KMS-11 (cell line): Measurements from ENCODE around the gene FHIT.

Experiments
- H2AFZ ChIP-seq: fragments of 200-600 bp; sonication (generic); 2 replicates; pipeline ENCODE4 v1.6.1; 2016; ENCODE audit warnings: antibody characterized with exemption, mixed run types, low read depth
- H3K27ac ChIP-seq: fragments of 200-600 bp; sonication (generic); 2 replicates; pipeline ENCODE4 v1.6.1; 2016; ENCODE audit warnings: mild to moderate bottlenecking, mixed run types
- H3K27me3 ChIP-seq: fragments of 200-600 bp; sonication (generic); 2 replicates; pipeline ENCODE4 v1.6.1; 2017; ENCODE audit warnings: mild to moderate bottlenecking, low read depth, mixed run types, moderate library complexity; ENCODE audit not compliant: insufficient read depth
- H3K36me3 ChIP-seq: fragments of 200-600 bp; sonication (generic); 2 replicates; pipeline ENCODE4 v1.6.1; 2017; ENCODE audit warnings: mild to moderate bottlenecking, mixed run types; ENCODE audit not compliant: insufficient read depth
- H3K4me1 ChIP-seq: fragments of 200-600 bp; sonication (generic); 2 replicates; pipeline ENCODE4 v1.6.1; 2016; ENCODE audit warnings: mild to moderate bottlenecking, low read depth, mixed run types; ENCODE audit not compliant: poor library complexity, severe bottlenecking
- H3K4me2 ChIP-seq: fragments of 200-600 bp; sonication (generic); 2 replicates; pipeline ENCODE4 v1.7.0; 2016; ENCODE audit warnings: mild to moderate bottlenecking, mixed run types
- H3K4me3 ChIP-seq: fragments of 200-600 bp; sonication (generic); IDR thresholded peaks from 2 replicates; pipeline ENCODE4 v1.6.1; 2017; ENCODE audit warnings: low read depth, low read length, mixed read lengths; ENCODE audit not compliant: insufficient read depth
- H3K79me2 ChIP-seq: fragments of 200-600 bp; sonication (generic); 2 replicates; pipeline ENCODE4 v1.6.1; 2016; ENCODE audit warnings: low read depth, mixed run types; ENCODE audit not compliant: insufficient read depth
- H3K9ac ChIP-seq: fragments of 200-600 bp; sonication (generic); 2 replicates; pipeline ENCODE4 v1.6.1; 2016; ENCODE audit warnings: mild to moderate bottlenecking, mixed run types
- H4K20me1 ChIP-seq: fragments of 200-600 bp; sonication (generic); 2 replicates; pipeline ENCODE4 v1.6.1; 2016; ENCODE audit warnings: mild to moderate bottlenecking, mixed run types; ENCODE audit not compliant: insufficient read depth
- TF ChIP-seq, protein P1 (sequence below): fragments of 200-600 bp; sonication (generic); conservative IDR thresholded peaks from 2 replicates; pipeline ENCODE4 v1.6.1; 2017; ENCODE audit warnings: low read depth, mild to moderate bottlenecking, antibody characterized with exemption, low read length, moderate library complexity, mixed read lengths

The FHIT gene

DNA sequence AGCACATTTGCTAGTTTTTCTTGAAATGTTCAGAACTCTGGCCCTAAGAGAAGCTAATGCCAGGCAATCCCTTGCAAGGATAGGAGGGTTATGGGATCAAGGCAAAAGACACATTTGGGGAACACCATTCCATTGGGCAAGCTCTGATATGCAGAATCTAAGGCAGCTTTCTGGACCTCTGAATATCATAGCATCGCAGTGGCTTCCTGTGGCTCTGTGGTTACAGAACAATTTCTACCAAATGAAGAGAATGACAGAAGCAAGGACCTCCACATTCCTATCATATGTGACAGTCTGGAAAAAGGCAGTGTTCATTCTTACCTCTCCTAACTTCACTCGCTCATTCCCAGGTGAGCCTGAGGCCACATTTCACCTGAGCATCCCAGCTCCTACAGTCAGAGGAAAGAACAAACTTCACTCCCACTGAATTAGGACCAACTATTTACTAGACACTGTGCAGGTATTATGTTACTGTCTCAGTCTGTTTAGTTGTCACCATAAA lies 1365.3 kb downstream of the FHIT start:
- Histone ChIP-seq H3K36me3 (no peaks in the 10 kb centered on the region), H3K9ac (no peak overlapping the region), H3K79me2 (no peaks in the 10 kb centered on the region), H3K4me2 (no peak overlapping the region), H3K27me3 (no peaks in the 10 kb centered on the region), H2AFZ (no peak overlapping the region), H3K27ac (no peak overlapping the region), H3K4me1 (no peaks in the 10 kb centered on the region), H4K20me1 (no peaks in the 10 kb centered on the region), H3K4me3 (no peak overlapping the region)
- TF ChIP-seq, protein P1, sequence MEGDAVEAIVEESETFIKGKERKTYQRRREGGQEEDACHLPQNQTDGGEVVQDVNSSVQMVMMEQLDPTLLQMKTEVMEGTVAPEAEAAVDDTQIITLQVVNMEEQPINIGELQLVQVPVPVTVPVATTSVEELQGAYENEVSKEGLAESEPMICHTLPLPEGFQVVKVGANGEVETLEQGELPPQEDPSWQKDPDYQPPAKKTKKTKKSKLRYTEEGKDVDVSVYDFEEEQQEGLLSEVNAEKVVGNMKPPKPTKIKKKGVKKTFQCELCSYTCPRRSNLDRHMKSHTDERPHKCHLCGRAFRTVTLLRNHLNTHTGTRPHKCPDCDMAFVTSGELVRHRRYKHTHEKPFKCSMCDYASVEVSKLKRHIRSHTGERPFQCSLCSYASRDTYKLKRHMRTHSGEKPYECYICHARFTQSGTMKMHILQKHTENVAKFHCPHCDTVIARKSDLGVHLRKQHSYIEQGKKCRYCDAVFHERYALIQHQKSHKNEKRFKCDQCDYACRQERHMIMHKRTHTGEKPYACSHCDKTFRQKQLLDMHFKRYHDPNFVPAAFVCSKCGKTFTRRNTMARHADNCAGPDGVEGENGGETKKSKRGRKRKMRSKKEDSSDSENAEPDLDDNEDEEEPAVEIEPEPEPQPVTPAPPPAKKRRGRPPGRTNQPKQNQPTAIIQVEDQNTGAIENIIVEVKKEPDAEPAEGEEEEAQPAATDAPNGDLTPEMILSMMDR: no peak

DNA sequence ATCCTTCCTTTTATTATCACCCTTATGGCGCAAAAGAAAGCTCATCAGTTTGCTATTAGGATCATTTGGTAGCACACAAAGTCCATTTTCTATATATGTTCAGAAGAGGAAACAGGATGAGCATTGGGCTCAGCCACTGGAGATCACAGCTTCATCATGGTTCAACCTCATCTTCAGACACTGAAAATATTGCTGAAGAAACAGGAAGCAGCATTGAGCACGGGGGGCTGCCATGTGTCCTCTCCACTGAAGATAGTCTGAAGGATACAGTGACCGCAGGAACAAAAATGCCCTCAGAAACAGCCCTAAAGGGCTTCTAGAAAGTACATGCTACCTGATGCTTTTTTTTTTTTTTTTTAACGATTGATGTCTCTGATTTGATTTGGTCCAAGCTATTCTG lies 1366.2 kb downstream of the FHIT start:
- Histone ChIP-seq H3K4me2 (no peak overlapping the region), H3K4me3 (no peak overlapping the region), H3K9ac (no peak overlapping the region), H3K36me3 (no peaks in the 10 kb centered on the region), H3K4me1 (no peaks in the 10 kb centered on the region), H3K27ac (no peak overlapping the region), H3K27me3 (no peaks in the 10 kb centered on the region), H4K20me1 (no peaks in the 10 kb centered on the region), H3K79me2 (no peaks in the 10 kb centered on the region), H2AFZ (no peak overlapping the region)
- TF ChIP-seq, protein P1: no peak

DNA sequence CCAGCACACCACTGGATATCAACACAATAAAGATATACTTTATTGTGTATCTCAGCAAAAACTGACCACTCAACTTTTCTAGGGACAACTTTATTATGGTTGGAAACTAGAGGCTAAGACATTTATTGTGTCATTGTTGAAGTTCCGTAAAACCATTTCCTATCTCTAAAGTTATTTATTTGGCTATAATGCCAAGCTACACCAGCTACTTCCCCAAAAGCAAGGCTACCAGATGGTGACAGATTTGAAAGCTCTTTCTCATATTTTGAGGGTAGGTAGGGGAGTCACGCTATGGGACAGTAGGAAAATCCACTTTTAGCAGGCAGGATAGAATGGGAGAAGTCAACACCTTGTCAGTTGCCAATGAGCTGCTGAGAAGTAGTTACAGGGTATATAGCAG lies 1366.8 kb downstream of the FHIT start:
- H3K27me3 ChIP-seq: no peaks in the 10 kb centered on the region
- H3K4me3 ChIP-seq: no peak overlapping the region
- no peaks in the 10 kb centered on the region for H3K4me1 ChIP-seq
- H3K9ac ChIP-seq: no peak overlapping the region
- H4K20me1 ChIP-seq: no peaks in the 10 kb centered on the region
- H3K4me2 ChIP-seq: no peak overlapping the region
- H3K27ac ChIP-seq: no peak overlapping the region
- H3K36me3 ChIP-seq: no peaks in the 10 kb centered on the region
- no peak overlapping the region for H2AFZ ChIP-seq
- TF ChIP-seq, protein P1: no peak
- H3K79me2 ChIP-seq: no peaks in the 10 kb centered on the region

DNA sequence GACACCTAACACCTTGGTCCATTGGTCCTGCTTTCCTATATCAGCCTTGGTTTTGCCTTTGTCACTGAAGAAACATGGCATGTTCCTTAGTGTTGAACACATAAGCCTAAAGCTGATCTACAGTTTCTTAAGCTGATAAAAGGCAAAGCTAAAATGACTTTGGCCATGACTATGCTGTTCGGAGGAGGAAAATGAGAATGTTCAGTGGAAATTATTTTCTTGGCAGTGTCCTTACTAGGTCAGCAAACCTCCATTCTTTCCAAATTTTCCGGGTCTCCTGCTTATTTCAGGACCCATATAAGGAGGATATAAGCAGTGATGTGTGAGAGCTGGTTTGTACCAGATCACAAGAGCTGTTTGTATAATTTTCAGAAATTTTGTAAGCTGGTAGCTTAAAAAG lies 1368.5 kb downstream of the FHIT start:
- Histone ChIP-seq H3K79me2 (no peaks in the 10 kb centered on the region), H3K27ac (no peak overlapping the region), H4K20me1 (no peaks in the 10 kb centered on the region), H3K27me3 (no peaks in the 10 kb centered on the region), H2AFZ (no peak overlapping the region), H3K9ac (no peak overlapping the region), H3K4me2 (no peak overlapping the region), H3K4me3 (no peak overlapping the region), H3K4me1 (no peaks in the 10 kb centered on the region), H3K36me3 (no peaks in the 10 kb centered on the region)
- TF ChIP-seq, protein P1: no peak
